Fibroblast of skin of scalp (primary cell): Measurements from ENCODE around the gene MACROD2.

Experiments
- DNase-seq: peaks from one replicate; pipeline ENCODE4 v3.0.0-alpha.2; 2013

MACROD2 gene

DNA sequence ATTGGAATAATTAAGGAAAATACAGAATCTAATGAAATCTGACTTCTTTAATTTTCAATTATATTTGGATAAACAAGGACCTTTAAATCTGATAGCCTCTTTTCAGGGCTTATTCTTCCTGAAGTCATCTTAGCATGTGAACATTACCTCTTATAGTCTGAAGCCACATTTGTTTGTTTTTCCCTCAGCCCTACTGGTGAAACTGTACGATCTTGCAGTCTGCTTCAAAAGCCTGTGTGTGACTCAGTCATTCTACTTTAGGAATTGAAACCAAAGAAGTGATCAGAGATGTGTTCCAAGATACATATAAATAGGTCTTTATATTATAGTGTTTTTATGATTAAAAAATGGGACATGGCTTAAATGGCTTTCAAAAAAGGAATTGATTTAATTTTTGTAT lies 67.5 kb downstream of the MACROD2 start:
- peak; percentile 8 for DNase-seq

DNA sequence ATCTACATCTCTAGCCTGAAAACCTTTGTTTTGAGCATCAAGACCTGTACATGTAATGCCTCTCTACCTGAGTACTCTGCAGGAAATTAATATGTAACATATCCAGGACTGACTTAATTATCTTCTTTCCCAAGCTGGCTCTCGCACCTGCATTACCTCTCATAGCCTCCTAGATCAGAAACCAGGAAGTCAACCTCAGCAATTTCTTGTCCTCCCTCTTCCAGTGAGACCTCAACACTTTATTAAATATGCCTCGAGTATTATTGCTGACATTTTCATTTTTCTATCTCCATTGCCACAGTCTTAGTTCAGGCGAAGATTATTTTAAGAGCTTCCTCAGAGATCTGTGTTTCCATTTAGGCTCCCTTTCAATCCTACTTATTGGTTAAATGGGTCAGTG lies 69.0 kb downstream of the MACROD2 start:
- no peak for DNase-seq

DNA sequence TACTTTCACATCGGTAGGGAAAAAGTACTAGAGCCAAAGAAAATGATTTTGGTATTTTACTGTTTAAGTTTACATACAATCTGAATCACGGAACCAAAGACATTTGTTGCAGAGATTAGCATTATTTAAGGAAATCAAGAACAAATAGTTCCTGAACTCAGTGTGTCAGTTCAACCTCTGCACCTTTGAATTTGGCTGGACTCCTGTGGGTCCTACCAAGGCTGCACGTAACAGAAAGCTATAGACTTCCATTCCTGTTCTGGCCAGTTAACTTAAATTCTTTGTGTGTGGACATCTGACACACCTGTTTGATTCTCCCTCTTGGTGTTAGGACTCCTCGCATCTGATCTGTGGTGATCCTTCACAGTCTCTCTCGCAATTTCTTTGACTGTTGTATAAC lies 69.6 kb downstream of the MACROD2 start:
- DNase-seq, result no peak

DNA sequence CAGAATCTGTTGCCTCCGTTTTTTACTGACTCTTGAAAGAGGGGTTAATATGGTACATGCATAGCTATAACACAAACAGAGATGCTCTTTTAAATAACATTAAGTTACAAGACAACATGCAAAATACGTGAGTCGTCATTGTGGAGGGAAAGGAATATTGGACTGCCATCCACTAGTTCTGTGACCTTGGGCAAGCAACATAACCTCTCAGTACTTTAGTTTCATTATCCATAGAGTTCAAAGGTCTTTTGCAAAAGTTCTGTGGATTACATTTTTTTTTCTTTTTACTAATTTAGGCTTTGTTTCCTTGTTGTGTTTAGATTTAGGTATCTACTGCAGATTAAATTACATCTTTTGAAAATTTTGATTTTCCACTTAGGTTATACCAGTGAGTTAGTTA lies 70.5 kb downstream of the MACROD2 start:
- no peak for DNase-seq

DNA sequence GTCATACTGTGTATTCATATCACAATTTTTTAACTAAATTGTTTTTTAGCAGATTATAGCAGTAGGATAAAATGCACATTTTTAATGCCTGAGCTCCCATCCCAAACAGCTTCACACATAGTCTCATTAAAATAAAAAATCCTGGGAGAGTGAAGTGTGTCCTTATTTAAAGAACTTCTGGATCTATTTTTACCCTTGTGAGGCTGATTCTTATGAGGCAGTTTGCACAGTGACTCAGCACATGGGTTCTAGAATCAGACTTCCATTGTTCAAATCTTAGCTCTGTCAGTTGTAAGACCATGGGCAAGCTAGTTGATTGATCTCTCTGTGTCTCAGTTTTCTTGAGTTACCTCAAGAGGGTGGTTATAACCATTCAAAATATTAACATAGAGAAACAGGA lies 72.3 kb downstream of the MACROD2 start:
- peak; percentile 2 for DNase-seq

DNA sequence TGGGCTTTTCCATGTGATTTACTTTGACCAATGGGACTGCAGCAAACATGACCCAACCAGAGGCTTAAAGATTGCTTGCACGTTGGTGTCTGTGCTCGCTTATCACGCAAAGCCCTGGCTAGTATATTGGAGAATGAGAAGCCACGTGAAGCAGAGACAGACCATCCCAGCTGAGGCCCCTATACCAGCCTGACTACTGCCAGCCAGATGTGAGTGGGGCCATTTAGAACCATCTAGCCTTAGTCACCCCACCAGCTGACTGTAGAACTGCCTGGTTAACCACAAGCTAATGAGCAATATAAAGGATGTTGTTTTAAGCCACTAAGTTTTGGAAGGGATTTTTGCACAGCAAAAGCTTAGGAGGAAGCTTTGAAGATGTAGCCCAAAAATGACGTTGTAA lies 74.5 kb downstream of the MACROD2 start:
- DNase-seq, result peak; percentile 50

DNA sequence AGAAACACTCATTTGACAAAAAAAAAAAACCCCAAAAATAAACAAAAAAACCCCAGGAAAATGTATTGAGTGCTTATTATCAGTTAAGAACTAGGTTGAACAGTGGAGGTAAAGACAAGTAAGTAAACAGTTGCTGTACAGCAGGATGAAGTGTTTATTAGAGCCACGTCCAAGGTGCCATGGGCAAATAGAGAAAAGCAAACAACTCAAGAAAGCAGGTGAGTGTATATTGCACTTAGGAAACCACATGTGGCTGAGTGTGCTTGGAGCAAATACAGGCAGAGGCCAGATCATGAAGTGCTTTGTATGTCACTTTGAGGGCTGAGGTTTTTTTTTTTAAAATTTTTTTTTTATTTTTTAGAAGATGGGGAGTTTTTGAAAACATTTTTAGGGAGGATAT lies 98.3 kb downstream of the MACROD2 start:
- DNase-seq, result no peak

DNA sequence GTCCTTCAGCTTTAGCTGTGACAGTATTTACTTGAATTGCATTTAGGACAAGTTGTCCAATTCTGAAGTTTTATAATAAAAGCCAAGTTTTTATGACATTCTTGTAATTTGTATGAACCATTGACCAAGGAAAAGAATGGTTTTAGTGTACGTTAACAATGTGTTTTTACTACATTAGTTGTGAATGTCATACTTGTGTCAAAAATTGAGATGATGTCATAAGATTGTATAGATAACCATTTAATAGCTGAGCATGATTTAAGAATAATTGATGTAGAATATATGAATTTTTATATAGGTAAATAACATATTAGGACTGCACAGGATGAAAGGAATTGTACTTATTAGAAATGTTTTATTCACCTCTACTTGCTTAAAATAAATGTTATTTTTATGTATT lies 102.9 kb downstream of the MACROD2 start:
- DNase-seq, result no peak

DNA sequence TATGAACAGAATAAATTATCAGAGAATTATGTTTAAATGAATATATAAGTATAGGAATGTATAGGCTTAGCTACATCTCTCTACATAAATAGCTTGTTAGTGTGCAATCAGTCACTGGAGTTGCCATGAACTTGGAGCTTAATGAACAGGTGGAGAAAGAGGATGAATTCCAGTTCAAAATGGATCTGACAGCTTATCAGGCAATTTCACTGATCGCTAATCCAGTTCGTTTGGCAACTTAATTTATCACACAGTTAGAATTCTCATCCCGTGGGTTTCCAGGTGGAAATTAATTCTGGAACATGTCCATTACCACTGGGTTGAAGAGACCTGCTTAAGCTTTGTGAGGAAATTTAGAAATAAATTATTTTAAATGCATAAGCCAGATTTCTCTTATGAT lies 118.1 kb downstream of the MACROD2 start:
- DNase-seq, result no peak

DNA sequence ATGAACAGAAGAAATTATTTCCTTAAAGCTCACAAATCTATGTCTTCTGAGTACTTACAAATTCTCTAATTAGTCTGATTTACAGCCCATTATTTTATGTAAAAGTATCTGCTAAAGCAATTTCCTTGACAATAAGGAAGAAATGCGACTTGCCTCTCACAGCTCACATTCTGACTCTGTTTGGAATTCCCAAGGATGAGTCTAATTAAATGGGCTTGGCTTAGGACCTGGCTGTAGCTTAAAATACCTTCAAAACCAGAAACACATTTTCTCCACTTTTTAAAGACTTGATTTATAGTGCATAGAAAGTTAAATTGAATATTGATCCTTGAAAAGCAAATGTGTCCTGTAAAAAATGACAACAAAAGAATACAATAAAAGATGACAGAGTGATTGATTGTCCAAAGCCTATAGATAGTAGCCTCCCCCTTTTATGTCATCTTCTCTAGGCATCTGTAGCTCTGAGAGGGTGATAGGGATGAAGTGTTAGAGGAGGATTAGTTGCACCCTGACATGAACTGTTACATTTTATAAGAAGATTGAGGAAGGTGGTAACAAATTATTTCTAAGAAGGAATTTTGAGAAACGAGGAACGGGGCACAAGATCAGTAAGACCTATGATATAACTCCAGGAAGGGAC lies 118.9 kb downstream of the MACROD2 start:
- DNase-seq, result no peak

DNA sequence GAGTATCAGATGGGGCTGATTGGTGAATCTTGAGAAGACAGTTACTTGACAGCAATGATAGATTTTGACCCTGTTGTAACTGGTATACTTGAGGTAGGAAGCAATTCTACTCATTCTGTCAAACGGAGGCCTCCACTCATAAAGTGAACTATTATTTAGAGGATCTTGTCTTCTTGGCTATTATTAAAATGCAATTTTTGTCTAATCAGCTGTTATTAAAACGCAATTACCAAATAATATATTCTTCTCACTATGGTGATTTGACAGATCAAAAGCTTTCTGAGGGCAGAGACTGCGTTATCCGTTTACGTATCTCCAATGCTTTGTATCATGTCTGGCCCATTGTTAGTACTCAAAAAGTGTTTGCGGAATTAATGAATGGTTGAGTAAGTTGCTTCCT lies 120.7 kb downstream of the MACROD2 start:
- no peak for DNase-seq

DNA sequence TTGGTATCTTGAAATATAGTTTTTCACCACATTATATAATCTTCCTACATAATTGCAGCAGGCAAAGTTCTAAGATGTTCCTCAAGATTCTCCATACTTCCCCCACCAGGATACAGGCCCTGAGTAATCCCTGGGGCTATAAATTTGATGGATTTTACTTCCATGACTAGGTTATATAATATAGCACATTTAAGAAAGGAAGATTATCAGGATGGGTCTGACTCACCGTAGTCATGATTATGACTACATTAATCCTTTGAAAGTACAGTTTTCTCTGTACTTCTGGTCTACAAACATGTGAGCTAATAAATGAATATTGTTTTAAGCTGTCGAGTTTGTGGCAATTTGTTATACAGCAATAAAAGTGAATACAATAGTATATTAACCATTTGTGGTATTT lies 122.5 kb downstream of the MACROD2 start:
- no peak for DNase-seq

DNA sequence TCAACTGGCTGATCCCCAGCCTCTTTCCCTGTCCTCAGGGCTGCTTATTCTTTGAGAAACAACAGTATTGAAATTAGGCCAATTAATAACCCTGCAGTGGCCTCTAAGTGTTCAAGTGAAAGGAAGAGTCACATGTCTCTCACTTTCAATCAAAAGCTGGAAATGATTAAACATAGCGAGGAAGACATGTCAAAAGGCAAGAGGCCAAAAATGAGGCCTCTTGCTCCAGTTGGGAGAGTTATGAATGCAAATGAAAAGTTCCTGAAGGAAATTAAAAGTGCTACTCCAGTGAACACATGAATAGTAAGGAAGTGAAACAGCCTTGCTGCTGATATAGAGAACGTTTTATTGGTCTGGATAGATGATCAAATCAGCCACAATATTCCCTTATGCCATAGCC lies 131.5 kb downstream of the MACROD2 start:
- no peak for DNase-seq

DNA sequence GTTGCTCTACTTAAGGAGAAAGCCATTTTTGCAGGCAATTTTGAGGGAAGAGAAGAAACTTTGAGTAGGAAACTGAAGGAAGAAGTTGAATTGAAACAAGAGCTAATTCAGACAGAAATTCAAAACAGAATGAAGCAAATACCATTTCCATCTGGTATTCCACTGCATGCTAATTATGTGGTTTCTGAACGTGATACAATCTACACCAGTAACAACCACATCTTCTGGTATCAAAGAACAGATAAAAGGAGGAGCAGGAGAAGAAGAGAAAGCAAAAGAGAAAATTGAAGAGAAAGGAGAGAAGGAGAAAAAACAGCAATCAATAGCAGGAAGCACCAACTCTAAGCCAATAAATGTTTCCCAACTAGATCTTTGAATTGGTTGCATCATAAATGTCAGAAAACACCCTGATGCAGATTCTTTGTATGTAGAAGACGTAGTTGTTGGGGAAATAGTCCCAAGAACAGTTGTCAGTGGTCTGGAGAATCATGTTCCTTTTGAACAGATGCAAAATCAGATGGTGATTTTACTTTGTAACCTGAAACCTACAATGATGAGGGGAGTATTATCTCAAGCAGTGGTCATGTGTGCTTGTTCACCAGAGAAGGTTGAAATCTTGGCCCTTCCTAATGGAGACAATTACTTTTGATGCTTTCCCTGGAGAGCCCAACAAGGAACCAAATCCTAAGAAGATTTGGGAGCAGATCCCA lies 132.4 kb downstream of the MACROD2 start:
- DNase-seq, result no peak

DNA sequence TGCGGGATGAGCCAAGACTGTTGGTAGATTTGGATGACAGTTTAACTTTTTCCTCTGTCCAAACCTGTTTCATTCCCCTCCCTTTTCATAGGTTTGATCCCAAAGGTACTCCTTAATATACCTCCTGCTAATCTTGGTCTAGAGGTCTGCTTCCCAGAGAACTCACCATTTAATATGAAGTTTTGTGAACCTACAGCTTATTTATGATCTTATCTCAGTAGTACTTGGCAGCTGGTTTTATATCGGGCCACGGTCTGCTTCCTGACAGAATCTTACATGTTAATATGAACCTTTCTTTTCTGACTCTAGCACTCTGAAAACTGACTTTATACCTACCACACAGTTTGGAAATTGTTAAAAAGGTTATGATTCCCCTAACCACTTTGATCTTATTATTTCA lies 138.7 kb downstream of the MACROD2 start:
- DNase-seq, result no peak

DNA sequence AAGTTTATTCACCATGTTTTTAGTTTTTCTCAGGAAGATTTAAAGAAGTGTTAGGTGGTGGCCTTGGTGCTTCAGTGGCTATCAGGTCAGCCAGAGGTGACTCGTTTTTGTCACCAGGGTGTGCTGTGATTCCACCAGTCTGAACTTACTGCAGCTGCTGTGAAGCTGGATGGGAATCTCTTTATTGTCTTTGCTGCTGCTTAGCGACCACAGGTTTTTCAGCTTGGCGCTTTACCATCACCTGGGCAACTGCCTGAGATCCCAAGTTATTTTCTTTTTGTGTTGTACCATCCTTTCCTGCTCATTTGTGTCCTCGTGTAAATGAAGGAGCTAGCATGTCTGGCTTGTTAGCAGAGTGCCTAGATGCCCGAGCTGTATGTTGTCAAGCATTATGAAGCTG lies 146.9 kb downstream of the MACROD2 start:
- peak; percentile 33 for DNase-seq

DNA sequence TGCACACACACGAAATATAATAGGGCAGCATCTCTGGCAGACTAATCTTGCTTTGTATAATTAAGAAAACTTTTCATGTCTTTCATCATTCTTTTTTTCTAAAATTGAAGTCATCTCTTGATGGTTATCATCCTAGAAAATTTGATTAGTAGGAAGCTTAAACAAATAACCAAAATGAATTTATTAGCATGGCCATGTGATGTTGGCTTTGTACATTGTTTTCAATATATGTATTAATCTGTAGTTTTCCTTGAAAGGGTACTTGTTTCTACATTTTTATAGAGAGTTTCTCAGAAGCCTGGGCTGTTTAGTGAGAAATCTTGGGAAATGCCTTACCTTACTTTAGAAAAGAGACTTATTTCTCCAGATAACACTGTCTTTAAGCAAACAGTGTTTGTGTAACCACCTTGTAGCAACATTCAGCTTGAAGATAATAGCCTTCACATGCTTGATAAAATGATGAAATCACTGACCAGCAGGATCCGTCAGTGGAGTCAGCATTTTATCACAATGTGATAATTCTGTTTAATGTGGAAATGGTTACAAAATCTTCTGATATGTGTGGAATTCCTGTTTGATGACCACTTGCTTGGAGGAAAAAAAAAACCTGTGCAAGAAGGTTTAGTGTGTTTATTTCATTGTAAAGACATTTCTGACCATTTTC lies 147.8 kb downstream of the MACROD2 start:
- DNase-seq, result peak; percentile 26

DNA sequence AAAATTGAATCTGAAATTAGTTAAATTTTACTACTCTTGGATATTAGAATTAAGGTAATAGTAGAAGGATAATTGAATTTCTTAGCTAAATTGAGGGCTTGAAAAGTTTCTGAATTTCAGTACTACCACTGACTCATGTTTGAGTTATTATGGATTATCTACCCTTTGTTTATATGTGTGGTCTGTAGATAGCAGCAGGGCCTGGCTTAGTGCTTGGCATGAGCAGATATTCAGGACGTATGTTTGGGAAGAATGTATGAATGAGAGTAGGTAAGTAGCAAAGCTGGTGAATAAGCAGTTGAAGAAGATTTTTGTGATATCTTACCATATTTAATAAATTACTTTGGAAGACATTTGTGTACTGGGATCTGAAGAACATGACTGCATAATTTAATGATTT lies 152.7 kb downstream of the MACROD2 start:
- DNase-seq, result no peak

DNA sequence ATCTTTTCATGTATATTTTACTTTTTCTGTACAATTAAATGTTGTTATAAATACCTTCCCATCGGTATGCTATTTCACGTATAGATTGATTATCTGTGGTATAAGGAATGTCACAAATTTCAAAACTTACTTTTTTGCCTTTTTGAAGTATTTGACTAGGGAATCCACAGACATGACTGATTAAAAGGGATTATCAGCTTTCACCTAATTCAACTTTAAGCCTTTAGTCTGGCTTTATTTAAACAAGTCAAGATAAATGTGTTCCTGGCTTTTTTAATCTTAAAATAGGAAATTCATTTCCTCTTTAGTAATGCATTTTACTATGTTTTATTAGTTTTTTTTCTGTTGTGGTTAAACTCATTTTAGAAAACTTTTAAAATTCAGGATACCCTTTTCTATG lies 160.0 kb downstream of the MACROD2 start:
- DNase-seq, result no peak

DNA sequence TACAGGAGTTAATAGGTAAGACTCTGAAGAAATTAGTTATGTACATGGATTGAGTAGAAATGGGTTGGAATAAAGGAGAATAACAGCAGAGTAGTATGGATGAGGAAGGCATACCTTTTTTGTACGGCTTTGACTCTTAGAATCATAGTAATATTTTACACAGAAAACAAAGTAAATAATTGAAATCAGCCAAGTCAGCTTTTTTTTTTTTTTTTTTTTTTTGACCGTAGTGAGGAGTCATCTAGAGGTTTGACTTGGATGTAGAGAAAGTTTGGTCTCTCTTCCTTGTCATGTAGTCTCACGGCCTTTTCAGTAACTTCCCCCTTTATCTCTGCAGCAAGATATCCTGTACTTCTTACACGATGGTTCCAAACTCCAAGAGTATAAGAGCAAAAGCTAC lies 183.2 kb downstream of the MACROD2 start:
- DNase-seq, result no peak

DNA sequence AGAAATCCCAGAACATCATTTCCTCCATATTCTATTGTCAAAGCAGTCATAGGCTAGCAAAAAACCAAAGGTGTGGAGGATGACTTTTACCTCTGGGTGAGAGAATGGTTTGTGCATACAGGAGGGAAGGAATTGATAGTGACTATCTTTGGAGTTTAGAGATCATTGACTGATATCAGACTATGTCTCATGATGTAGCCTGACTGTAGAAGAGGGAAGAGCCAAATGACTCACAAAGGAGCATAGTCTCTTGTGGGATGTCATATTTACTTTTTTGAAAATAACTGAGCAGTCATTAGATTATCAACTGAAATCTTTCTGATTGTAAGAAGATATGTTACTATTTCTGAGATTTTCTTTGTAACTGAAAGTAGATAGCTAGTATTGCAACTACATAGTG lies 183.6 kb downstream of the MACROD2 start:
- DNase-seq, result no peak

DNA sequence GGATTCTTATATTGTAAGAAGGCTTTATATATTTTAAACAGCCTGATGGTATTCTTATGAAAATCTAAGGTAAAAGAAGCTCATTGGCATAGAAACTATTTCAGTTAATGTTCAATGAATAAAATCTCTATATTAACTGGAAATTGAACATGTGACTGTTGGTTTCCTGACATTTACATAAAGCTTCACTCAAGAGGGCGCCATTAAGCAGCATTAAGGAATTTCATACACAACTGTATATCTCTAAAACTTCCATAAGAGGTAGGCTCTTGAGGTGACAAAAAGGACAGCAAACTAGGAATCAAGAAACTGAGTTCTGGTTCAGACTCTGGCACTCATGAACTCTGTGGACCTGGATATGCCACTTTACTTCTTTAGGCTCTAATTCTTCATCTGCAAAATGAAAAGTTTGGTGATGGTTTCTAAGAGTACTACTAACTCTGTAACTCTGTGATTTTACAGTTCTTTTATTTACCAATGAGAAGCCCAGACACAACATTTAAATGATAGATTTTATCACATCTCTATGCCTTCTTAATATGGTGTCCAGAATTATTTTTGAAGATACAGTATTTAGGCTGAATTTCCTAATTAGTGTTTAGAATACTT lies 194.6 kb downstream of the MACROD2 start:
- DNase-seq, result peak; percentile 62

DNA sequence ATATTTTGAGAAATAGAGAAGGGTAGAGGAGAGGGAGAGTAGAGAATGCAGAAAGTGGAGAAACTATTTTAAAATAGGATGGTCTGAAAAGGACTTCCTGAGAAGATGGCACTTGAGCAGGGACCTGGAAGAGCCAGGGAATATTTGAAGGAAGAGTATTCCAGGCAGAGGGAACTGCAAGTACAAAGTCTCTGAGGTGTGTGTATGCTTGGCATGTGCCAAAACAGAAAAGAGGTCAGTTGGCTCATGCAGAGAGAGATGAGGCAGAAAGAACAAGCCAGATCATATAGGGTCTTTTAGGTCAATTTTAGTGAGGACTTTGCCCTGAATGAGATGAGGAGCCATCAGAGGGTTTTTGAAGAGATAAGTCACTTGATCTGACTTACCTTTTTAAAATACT lies 196.2 kb downstream of the MACROD2 start:
- no peak for DNase-seq

DNA sequence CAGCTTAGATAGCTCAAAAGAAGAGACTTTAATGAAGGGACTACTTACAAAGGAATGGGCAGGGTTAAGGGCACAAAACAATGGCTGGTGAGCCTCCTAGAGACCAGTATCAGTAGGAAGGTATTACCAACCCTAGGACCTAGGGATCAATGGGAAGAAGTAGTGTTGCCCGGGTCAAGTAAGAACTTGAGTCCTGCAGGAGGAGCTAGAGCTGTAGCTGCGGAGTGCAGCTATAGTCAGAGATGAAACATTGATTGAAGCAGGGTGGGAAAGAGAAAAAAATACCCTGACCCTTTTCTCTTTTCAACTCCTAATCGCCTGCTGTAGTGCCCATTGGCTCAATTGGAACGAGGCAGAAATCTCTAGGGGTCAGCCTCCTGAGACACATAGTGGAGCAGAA lies 198.1 kb downstream of the MACROD2 start:
- DNase-seq, result no peak
